Measurements from ENCODE around the gene SNX22.

DNA sequence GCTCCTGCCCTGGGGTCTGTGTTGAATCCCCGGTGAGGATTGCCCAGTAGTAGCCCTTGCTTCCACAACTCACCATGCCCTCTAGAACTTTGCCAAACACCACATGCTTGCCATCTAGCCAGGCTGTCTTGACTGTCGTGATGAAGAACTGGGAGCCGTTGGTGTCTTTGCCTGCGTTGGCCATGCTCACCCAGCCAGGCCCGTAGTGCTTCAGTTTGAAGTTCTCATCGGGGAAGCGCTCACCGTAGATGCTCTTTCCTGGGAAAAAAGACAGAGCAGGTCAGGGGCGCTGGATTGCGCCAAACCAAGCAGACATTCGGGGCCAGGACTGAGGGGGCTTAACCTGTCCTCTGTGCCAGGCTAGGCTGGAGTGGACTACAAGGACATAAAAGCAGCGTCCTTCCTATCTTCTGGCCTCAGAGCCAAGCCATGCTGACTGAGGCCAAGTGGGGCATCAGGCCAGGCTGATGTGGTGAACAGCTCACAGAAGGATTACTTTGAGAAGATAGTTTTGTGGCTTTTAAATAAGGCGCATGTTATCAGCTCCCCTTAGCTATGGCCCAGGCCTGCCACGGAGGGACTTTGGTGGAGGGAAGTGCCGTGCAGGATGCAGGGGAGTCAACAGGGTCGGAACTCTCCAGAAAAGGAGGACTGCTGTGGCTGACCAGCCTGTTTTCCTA lies 5.3 kb downstream of the SNX22 start:
- TF ChIP-seq TAF1 (conservative IDR thresholded peaks at IDR 0.05) (no peak), RAD21 (IDR thresholded peaks at IDR 0.05) (no peak), GABPA (IDR thresholded peaks at IDR 0.05 in 1 of 2, conservative IDR thresholded peaks at IDR 0.05 in 1 of 2) (no peak), SP1 (IDR thresholded peaks at IDR 0.05) (no peak), JUND (IDR thresholded peaks at IDR 0.05) (no peak)
- TF ChIP-seq, protein P1, sequence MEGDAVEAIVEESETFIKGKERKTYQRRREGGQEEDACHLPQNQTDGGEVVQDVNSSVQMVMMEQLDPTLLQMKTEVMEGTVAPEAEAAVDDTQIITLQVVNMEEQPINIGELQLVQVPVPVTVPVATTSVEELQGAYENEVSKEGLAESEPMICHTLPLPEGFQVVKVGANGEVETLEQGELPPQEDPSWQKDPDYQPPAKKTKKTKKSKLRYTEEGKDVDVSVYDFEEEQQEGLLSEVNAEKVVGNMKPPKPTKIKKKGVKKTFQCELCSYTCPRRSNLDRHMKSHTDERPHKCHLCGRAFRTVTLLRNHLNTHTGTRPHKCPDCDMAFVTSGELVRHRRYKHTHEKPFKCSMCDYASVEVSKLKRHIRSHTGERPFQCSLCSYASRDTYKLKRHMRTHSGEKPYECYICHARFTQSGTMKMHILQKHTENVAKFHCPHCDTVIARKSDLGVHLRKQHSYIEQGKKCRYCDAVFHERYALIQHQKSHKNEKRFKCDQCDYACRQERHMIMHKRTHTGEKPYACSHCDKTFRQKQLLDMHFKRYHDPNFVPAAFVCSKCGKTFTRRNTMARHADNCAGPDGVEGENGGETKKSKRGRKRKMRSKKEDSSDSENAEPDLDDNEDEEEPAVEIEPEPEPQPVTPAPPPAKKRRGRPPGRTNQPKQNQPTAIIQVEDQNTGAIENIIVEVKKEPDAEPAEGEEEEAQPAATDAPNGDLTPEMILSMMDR (IDR thresholded peaks at IDR 0.05; ENCODE audit: low read depth, low read length, missing input control): no peak
- TF ChIP-seq, protein P2, sequence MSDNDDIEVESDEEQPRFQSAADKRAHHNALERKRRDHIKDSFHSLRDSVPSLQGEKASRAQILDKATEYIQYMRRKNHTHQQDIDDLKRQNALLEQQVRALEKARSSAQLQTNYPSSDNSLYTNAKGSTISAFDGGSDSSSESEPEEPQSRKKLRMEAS (IDR thresholded peaks at IDR 0.05): no peak
- TF ChIP-seq, protein P3, sequence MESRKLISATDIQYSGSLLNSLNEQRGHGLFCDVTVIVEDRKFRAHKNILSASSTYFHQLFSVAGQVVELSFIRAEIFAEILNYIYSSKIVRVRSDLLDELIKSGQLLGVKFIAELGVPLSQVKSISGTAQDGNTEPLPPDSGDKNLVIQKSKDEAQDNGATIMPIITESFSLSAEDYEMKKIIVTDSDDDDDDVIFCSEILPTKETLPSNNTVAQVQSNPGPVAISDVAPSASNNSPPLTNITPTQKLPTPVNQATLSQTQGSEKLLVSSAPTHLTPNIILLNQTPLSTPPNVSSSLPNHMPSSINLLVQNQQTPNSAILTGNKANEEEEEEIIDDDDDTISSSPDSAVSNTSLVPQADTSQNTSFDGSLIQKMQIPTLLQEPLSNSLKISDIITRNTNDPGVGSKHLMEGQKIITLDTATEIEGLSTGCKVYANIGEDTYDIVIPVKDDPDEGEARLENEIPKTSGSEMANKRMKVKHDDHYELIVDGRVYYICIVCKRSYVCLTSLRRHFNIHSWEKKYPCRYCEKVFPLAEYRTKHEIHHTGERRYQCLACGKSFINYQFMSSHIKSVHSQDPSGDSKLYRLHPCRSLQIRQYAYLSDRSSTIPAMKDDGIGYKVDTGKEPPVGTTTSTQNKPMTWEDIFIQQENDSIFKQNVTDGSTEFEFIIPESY (IDR thresholded peaks at IDR 0.05): no peak
- TF ChIP-seq, protein P4, sequence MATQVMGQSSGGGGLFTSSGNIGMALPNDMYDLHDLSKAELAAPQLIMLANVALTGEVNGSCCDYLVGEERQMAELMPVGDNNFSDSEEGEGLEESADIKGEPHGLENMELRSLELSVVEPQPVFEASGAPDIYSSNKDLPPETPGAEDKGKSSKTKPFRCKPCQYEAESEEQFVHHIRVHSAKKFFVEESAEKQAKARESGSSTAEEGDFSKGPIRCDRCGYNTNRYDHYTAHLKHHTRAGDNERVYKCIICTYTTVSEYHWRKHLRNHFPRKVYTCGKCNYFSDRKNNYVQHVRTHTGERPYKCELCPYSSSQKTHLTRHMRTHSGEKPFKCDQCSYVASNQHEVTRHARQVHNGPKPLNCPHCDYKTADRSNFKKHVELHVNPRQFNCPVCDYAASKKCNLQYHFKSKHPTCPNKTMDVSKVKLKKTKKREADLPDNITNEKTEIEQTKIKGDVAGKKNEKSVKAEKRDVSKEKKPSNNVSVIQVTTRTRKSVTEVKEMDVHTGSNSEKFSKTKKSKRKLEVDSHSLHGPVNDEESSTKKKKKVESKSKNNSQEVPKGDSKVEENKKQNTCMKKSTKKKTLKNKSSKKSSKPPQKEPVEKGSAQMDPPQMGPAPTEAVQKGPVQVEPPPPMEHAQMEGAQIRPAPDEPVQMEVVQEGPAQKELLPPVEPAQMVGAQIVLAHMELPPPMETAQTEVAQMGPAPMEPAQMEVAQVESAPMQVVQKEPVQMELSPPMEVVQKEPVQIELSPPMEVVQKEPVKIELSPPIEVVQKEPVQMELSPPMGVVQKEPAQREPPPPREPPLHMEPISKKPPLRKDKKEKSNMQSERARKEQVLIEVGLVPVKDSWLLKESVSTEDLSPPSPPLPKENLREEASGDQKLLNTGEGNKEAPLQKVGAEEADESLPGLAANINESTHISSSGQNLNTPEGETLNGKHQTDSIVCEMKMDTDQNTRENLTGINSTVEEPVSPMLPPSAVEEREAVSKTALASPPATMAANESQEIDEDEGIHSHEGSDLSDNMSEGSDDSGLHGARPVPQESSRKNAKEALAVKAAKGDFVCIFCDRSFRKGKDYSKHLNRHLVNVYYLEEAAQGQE (IDR thresholded peaks at IDR 0.05): no peak

All from liver (tissue), 3 donors.